Inferior parietal cortex (tissue), 1 donor: ENCODE measurements around the gene DPEP2.
A peak's percentile ranks its signal among the peaks of the same experiment; 100 is the strongest.
"Not testable (repeated sequence)": the region's sequence is repeated elsewhere in the genome, so short reads cannot be mapped to it uniquely, and the experiment has no call there.

ENCODE experiments used
- DNase-seq: peaks from one replicate; pipeline ENCODE4 v3.0.0-alpha.2; 2016; ENCODE audit errors: extremely low spot score

DPEP2 gene

DNA sequence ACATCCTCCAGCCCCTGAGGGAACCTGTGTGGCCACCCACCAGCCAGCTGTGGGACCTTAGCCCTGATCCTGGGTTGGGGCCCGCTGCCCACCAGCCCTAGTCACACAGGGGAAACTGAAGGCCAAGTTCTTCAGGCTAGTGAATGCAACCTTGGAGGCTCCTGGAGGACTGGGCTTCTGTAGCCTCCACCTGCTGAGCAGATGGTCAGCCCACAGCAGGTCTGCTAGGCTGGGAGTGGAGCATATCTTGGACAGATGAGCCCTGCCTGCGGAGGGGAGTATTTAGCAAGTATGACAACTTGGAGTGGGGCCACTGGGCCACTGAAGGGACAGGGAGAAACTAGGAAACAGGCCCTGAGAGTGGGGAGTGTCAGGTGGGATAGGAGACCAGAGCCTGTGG lies 23.1 kb downstream of the DPEP2 start:
- no peak for DNase-seq

DNA sequence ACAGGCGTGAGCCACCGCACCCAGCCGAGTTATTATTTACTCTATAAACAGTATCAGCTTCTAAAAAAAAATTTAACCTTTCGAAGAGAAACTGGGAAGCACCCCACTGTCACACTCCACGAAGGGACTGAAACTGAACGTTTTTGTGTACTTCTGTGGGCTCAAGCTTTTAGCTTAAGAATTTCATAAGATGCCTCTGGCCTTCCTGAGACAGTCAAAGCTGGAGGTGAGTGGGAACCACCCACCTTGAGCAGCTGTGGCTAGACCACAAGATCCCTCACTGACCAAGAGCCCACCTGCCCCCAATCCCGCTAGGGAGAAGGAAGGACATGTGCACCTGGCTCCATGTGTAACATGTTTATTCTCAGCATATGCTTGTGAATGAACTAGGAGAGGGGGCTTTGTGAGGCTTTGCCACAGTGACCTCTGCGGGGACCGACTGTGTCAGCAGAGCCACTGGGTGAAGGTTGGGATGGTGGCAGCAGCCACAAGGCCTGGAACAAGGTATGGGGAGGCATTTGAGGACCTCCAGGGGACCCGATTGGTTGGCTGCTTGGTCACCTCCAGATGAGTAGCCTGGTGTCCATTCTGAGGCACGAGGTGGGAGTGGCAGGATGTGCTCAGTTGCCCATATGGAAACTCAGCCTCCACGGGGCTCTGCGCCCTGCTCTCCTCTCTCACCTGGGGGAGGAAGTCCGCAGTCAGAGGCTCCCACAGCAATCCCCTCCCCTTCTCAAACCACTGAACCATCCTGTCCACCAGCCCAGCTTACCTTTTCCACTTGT lies 23.8 kb downstream of the DPEP2 start:
- no peak for DNase-seq

DNA sequence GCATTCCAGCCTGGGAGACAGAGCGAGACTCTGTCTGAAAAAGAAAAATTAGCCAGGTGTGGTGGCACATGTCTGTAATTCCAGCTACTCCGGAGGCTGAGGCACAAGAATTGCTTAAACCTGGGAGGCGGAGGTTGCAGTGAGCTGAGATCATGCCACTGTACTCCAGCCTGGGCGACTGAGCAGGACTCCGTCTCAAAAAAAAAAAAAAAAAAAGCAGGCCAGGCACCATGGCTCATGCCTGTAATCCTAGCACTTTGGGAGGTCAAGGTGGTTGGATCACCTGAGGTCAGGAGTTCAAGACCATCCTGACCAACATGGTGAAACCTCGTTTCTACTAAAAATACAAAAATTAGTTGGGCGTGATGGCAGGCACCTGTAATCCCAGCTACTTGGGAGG lies 27.0 kb downstream of the DPEP2 start:
- DNase-seq, result not testable (repeated sequence)

DNA sequence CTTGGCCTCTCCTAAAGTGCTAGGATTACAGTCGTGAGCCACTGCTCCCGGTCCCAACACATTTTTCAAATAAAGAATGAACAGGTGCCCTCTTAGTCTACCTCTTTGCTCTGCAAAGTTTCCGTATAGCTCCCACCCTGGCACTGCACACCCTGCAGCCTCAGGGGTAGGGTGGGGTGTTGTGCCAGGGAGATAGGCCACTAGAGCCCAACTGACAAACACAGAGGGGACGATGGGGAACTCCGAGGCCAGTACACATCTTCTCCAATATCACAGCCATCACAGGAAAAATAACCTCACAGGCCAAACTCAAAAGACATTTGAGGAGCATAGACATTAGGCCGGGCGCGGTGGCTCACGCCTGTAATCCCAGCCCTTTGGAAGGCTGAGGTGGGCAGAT lies 28.2 kb downstream of the DPEP2 start:
- no peak for DNase-seq

DNA sequence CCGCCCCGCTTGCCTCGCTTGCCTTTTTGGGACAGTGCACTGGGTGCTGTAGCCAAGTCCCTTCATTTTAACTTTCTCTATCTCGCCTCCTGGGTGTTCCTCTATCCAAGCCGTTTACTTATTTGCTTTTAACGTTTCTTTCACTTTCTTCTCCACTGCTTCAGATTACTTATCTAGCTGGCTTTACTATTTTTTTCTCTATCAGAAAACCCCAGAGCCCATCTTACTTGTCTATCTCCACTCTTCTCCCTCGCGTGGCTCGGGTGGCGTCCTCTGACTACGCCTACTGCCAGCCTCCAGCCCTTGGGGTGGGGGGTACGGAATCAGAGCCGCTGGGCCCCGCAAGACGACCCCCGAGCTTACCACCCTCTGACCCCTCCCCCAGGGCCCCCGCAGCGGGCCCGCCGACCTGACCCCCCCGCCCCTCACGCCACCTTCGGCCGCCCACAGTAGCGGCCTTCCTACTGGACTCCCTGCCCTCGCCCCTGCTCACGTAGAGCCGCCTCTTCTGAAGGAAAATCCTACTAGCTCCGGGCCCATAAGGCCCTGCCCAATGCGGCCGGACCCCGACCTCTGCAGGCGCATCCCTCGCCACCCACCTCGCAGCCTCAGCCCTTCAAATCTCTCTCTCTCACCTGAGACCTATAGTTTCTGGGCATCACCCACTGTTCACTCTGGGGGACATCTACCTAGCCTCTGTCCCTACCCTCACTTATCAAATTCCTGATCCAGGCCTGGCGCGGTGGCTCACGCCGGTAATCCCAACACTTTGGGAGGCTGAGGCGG lies 29.8 kb downstream of the DPEP2 start:
- DNase-seq, result no peak

DNA sequence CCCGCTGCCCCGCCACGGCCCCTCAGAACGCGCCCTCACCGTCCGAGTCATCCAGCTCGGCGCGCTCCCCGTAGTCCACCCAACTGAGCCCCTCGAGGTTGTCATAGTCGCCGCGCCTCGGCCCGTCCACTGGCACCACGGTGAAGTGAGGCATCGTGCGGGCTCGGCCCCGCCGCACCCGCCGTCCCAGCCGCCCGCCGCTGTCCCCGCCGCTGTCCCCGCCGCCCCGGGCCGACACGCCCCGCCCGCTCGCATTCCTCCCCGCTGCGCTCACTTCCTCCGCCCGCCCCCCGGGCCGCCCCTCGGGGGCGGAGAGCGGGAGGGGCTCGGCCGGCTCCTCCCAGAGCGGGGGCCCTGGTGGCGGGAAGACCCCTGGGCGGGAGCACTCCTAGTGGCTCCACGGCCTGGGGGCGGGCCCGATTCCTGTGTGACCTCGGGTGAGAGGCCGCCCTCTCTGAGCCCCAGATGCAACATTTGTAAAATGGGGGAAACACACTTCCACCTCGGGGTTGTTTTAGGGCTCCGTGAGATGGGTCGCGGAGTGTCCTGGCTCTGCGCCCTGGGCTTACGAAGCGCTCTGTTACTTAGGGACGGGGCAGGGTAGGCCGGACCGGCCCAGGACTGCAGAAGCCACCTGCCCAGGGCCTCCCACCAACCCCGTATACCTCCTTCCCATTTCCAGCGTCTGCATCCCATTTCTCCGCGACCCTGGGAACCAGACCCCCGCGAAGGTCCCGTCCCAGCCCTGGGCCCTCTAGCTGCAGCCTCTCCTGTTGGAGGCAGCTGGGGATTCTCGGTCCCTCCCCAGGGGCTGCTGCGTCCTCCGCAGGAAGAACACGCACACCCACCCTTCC lies 30.7 kb downstream of the DPEP2 start, which contains the start of gene SLC12A4:
Gene SLC12A4, minus strand, starts transcription at position 238 of the 854 bp plus-strand sequence. Its CDS starts 84 bp downstream, at position 154.
- peak; percentile 54 for DNase-seq

DNA sequence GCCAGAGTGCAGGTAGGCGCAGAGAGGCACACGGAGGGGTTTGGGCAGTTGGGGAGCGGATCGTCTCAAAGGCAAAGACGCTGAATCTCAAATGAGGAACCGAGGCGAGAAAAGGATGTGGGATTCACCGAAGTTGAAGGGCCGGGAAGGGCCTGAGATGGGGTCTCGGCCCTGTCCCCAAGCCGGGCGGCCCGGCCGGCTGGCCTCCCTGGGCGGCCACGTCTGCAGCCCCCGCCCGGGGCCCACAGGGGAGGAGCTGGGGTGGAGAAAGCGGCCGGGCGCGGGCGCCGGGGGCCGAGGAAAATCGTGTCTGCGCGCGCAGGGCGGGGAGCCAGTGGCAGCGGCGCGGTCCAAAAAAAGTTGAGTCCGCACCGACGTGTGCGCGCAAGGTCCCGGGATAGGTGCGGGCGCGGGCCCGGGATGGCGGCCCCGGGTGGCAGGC lies 31.3 kb downstream of the DPEP2 start:
- no peak for DNase-seq

DNA sequence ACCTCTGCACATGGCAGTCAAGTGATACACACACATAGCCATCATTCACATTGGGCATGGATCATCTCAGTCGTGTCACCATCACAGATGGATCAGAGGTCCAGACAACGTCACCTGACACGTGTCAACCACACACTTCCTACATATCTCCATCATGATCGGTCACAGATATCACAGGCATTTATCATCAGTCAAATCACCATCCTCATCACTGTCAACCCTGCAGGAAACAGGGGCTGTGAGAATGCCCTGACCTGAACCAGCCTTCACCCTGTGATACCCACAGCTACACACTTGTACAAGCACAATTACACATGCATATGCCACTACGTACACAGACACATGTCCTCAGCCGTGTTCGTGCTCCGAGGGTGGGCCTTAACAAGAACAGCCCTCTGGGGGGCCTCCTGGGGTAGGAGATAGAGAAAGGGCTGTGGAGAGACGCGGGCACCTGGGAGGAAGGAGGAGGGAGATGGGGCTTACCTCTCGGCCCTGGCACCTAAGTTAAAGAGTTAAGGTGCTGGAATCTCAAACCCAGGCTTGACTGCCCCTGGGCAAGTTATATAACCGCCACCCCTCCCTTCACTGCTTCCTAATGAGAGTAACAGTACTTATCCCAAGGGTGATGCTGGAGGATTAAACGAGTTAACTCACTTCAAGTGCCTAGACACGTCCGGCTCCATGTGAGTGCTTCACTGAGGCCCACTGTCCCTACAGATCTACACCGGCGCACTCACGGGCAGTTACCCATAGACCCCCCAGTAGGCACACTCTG lies 31.9 kb downstream of the DPEP2 start:
- no peak for DNase-seq

DNA sequence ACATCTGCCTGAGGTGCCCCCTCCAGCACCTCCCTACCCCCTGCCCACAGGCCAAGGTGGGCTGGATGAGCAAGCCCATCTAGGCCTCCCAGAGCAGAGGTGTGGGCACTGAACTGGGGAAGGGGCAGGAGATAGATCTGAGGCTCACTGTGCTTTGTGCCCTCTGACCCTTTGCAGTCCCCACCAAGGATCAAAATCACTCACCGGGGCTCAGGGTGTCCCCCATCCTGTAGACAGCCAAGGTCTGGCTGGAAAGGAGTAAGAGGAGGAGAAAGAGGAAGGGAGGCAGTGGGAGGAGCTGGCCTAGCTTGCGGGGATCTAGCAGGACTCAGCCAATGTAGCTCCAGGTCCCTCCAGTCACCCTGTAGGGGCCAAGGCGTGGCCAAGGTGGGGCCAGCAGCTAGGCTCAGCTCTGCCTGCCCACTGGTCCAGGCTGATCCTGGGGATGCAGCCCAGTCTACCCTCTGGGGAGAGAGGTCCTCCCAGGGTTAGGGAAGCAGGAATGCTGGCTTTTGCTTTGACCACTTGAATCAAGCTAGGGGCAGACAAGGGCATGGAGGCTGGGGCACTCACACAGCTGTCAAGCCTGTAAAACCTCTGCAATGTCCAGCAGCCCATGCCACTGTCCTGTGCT lies 32.6 kb downstream of the DPEP2 start:
- DNase-seq, result no peak

DNA sequence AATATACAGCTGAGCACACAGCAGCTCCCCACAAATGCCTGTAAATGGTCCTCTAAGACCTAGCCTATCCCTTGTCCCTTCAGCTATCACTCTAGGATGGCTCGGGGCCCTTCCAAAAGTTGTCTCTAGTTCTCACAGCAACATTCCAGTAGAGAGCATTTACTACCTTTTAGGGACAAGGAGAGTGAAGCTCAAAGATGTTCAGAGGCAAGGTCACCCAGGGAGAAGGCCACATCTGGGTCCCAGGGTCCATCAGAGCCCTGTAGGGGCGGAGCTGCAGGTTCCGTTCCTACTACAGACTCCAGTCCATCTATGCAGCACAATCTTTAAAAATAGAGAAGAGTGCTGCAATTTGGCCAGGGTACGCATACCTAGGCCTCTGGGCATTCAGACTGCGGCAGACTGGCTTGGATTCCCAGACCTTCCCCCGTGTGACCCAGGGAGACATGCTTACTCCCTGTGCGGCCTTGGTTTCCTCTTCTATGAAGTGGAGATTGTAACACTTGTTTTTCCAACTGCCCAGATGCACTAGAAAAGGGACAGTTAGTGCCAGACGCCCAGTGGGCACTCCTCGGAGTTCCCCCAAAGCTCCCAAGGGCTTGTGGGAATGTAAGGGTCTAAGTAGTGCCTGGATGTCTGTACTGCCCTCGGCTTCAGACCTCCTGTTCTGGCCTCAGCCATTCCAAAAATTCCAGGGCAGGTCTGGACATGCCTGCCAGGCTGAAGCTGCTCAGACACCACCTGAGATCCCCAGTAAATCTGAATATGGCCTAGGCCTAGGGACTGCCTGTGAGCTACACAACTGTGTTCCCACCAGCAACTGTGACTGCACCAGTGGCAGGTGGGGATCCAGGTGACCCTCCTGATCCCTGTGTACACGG lies 33.4 kb downstream of the DPEP2 start:
- DNase-seq, result no peak

DNA sequence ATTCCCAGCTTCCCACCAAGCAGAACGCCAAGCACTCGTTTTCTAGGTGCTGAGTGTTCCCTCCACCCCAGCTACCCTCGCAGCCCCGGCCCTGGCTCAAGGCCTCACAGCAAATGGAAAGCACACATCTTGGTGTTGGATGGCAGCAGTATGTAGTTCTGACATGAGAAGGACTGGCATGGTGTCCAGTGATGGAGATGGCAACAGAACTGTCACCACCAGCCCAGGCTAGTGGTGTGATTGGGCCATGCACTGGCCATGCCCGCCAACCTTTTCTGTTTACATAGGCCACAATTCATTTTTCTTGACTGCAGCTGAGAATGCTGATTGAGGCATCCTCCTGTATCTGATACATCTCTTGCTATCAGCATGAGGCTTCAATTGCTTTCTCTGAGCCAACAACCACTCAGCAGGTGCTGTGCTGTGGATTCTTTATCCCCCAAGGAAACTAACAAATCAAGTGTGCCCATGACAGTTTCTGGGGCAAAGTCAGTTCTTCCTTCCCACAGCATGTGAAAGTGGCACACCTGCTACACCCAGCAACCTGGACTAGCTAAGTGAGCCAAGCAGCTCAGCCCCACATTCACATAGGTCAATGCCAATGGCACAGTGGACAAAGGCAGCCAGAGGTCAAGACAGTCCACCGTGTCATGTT lies 34.7 kb downstream of the DPEP2 start:
- no peak for DNase-seq

DNA sequence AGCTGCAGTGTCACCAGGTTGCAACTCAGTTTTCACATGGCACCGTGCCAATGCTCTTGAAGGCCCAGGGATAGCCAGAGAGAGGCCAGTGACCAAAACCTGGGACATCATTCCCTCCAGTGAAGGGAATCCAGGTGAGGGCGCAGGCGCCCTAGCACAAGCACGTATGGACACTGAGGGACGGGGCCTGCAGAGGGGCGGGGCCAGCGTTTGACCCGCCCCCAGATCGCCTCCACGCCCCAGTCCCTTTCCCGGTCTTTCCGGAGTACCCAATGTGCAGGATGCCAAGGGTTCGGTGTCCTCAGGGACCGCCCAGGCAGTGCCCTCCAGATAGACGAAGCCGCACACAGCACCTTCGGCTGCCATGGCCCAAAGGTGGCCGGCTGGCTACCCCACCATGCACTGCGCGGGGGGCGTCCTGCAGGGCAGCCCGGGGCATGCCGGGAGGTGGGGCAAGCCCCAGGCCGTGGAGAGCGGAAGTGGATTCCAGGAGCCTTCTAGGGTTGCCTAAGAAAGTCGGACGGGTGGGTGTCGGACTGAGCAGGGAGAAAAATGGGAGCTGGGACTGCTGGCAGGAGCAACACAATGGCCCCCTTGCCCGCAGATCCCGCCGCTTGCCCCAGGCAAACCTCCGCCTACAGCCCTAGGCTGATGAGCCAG lies 35.5 kb downstream of the DPEP2 start:
- DNase-seq, result no peak

DNA sequence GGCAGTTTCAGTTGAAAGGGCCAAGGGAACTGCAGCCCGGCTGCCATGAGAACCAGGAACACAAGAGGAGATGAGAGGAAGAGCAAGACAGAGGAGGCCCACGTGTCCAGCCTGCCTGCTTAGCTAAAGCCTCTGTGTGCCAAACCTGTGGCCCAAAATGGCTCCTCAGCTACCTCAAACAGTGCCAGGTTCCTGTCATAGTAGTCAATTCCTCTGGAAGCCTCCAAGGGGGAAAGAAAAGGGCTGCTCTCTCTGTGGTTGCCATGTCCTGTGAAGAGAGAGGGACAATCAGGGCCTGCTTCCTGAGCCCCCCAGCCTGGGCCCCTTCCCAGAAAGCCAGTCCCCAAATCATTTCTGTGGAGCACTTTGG lies 36.0 kb downstream of the DPEP2 start:
- DNase-seq, result no peak

DNA sequence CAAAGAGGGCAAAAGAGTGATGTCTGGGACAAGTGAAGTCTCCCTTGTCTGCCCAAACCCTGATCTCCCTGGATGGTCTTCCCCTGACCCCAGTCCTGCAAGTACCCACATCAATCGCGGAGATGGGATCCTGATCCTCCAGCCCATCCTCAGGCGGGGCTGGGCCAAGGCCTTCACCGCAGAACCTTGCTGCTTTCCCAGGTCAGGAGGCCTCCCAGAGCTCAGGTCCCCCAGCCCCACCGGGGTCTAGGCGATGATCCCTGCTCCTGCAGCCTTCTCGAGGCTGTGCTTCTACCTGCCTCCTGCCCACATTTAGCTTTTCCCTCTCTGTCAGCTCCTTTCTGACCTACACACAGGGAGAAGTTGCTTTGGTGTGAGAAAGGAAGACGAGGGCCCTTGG lies 37.1 kb downstream of the DPEP2 start:
- no peak for DNase-seq

DNA sequence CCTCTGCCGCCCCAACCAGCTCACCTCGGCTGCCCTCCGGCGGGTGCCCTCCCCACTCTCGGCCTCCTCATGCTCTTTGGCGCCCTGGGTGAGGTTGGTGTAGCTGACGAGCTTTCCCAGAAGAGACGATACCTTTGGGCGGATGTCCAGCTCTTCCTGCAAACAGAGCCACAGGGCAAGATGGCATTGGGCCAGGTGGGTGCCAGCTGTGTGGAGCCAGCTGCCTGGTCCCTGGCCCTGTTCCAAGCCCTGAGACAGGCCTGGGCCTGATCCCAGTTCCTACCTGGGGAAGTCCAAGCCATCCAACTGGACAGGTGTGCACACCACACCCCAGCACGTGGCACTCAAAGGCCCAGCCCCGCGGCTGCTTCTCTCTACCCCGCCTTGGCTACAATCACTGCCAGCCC lies 37.7 kb downstream of the DPEP2 start:
- DNase-seq, result no peak

DNA sequence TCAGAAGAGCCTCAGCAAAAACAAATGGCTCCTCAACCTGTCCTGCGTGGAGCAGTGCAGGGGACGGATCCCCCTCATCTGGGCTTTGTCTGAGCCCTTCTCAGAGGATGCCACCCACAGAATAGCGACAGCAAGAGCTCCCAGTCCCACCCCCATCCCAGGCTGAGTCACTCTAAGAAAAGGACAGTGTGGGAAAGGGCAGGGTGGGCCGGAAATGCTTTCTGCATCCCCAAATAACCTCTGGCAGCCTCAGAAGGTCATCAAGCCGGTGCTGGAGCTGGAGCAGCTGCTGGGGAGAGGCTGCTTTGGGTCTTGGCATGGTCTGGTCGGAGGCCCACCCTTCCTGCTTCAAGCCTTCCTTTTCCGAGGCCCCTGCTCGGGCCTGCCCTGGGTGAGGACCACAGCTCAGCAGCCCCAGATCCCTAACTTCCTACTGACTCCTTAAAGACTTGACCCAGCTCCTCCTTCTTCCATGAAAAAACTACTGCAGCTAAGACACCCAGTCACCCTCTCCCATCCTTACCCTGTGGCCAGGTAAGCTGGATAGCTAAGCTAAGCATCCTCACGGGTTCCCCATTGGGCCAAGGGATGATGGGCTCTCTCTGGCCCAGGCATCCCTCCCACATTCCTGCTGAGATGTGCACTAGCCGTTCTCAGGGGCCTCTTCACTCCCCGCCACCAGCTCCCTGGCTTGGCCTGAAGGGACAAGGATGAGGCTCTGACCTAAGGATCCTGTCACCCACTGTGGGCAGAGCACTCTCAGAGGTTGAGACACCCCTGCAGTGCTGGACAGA lies 39.6 kb downstream of the DPEP2 start:
- DNase-seq, result no peak

DNA sequence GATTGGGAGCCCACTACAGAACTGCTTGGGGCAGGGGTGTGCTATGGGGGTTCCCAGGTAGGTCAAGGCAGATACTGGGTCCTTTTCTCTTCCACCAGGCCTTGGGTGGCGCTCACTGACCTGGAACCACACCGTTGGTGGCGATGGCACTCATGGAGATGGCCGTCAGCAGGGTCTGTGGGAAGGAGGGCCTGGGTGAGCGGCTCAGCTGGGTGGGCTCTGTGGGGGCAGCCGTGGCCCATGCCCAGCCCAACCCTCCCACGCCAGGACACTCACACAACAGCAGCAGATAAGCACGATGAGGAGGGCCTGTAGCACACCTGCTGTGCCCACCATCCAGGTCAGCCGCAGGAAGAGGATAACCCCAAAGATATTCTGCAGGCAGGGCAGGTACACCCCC lies 41.7 kb downstream of the DPEP2 start:
- DNase-seq, result no peak
